CD4-positive, CD25-positive, alpha-beta regulatory T cell (primary cell): ENCODE results near the gene ECM1. TPM values are rescaled to one million over a fixed set of nuclear protein-coding genes. Genes with fewer than 3 reads are reported as not detected.

ENCODE experiments used
- ATAC-seq, 2 donors: fragments of 150-1000 bp; cut with Tn5 transposase; one replicate each; pipeline ENCODE4 v1.10.0; 2021; ENCODE audit warnings: low read depth in 2 of 2, moderate number of reproducible peaks in 2 of 2, moderate library complexity in 1 of 2
- DNase-seq, 3 donors: peaks; one replicate each; pipeline versions ENCODE4 v3.0.0 to v3.0.0-alpha.2; 2012 to 2022; ENCODE audit warnings: mixed read lengths in 1 of 3
- H3K27ac ChIP-seq: one replicate; pipeline ENCODE4 v1.7.0; 2013; ENCODE audit warnings: mild to moderate bottlenecking, low read length; ENCODE audit not compliant: insufficient read depth, poor library complexity, severe bottlenecking
- H3K27me3 ChIP-seq: one replicate; pipeline ENCODE4 v1.7.0; 2013; ENCODE audit warnings: low read length; ENCODE audit not compliant: control insufficient read depth, insufficient read depth
- H3K36me3 ChIP-seq: one replicate; pipeline ENCODE4 v1.7.0; 2013; ENCODE audit warnings: mild to moderate bottlenecking, low read length, moderate library complexity; ENCODE audit not compliant: control insufficient read depth, insufficient read depth
- H3K4me1 ChIP-seq: 2 replicates; pipeline ENCODE4 v1.7.0; 2013; ENCODE audit warnings: mild to moderate bottlenecking, low read length; ENCODE audit not compliant: insufficient read depth, control insufficient read depth, poor library complexity, severe bottlenecking
- H3K4me3 ChIP-seq: one replicate; pipeline ENCODE4 v1.7.0; 2013; ENCODE audit warnings: low read depth, mild to moderate bottlenecking, low read length, moderate library complexity
- H3K9me3 ChIP-seq, 2 experiments: 1 replicate in 1 of 2; 2 replicates in 1 of 2; pipeline ENCODE4 v1.7.0; 2013; ENCODE audit warnings: low read length in 2 of 2, mild to moderate bottlenecking in 1 of 2, moderate library complexity in 1 of 2; ENCODE audit not compliant: control insufficient read depth in 2 of 2
- H3K27ac Mint-ChIP-seq, 3 donors: one replicate each; pipeline ENCODE4 v1.8.0; 2020 to 2022; ENCODE audit warnings: mild to moderate bottlenecking in 3 of 3, mixed read lengths in 3 of 3, moderate library complexity in 2 of 3
- H3K27me3 Mint-ChIP-seq: one replicate; pipeline ENCODE4 v1.8.0; 2022; ENCODE audit warnings: mild to moderate bottlenecking, mixed read lengths
- H3K36me3 Mint-ChIP-seq: one replicate; pipeline ENCODE4 v1.8.0; 2020; ENCODE audit warnings: mixed read lengths
- H3K4me1 Mint-ChIP-seq, 4 donors: one replicate each; pipeline ENCODE4 v1.8.0; 2020 to 2022; ENCODE audit warnings: mixed read lengths in 4 of 4, mild to moderate bottlenecking in 1 of 4
- H3K4me3 Mint-ChIP-seq, 4 donors: one replicate each; pipeline ENCODE4 v1.8.0; 2020 to 2022; ENCODE audit warnings: mild to moderate bottlenecking in 4 of 4, mixed read lengths in 4 of 4, moderate library complexity in 3 of 4
- H3K9me3 Mint-ChIP-seq, 7 donors: one replicate each; pipeline ENCODE4 v1.8.0; 2020 to 2022; ENCODE audit warnings: mixed read lengths in 7 of 7, mild to moderate bottlenecking in 3 of 7, moderate library complexity in 2 of 7
- polyA plus RNA-seq, 4 donors: library from polyadenylated mRNA; unstranded; fragments of 300-500 nt; fragmentation: Illumina TruSeq; gene quantifications; one replicate each; pipeline ENCODE4 v1.2.3, GENCODE V29; 2021
- total RNA-seq: library from RNA; stranded (reverse); gene quantifications from one replicate; pipeline ENCODE4 v1.2.3, GENCODE V29; 2022

The ECM1 gene
- total and polyA plus RNA-seq, 5 donors from 2014 or later: 0.10 to 0.22 TPM; not detected in 3

DNA sequence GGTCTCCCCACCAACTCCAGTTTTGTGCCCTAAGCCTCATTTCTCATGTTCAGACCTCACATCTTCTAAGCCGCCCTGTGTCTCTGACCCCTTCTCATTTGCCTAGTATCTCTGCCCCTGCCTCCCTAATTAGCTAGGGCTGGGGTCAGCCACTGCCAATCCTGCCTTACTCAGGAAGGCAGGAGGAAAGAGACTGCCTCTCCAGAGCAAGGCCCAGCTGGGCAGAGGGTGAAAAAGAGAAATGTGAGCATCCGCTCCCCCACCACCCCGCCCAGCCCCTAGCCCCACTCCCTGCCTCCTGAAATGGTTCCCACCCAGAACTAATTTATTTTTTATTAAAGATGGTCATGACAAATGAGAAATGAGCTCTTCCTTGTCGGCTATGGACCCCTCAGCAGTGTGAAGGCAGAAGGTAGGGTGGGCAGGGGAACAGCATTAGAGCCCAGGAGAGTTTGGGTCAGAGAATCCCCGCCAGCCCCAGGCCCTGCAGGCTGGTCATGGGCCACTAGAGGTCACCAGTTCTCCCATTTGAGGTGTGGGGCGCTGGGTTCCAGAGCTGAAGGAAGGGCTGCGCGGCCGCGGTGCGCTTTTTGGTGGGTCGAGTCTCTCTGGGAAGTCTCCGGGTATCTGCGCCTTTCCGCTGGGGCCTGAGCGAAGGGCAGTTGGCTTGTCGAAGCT lies 52.8 kb downstream of the ECM1 start:
- Mint-ChIP-seq H3K36me3 (peaks cover 5% of the 10 kb centered on the region), H3K4me1 (peaks cover 12 to 52% (median 34%) of the 10 kb centered on the region in 4 donors), H3K4me3 (peak overlapping the region; percentile 88 to 100 (median 96)), H3K27me3 (no peaks in the 10 kb centered on the region), H3K9me3 (no peaks in the 10 kb centered on the region), H3K27ac (peak overlapping the region; percentile 99 to 100 (median 99))
- Histone ChIP-seq H3K4me1 (peaks cover 61% of the 10 kb centered on the region), H3K9me3 (no peaks in the 10 kb centered on the region), H3K4me3 (peak overlapping the region; percentile 90), H3K36me3 (peaks cover 2% of the 10 kb centered on the region), H3K27ac (peak overlapping the region; percentile 95), H3K27me3 (no peaks in the 10 kb centered on the region)
- ATAC-seq: peak; percentile 26 to 28
- peak; percentile 64 to 88 (median 71) for DNase-seq

- H3K27ac Mint-ChIP-seq: peak overlapping the region; percentile 99 to 100 (median 99)
- Histone ChIP-seq H3K9me3 (no peaks in the 10 kb centered on the region), H3K27ac (peak overlapping the region; percentile 95), H3K27me3 (no peaks in the 10 kb centered on the region), H3K4me3 (peak overlapping the region; percentile 90), H3K36me3 (no peaks in the 10 kb centered on the region), H3K4me1 (peaks cover 68% of the 10 kb centered on the region)
- ATAC-seq: peak; percentile 10 to 12
- no peaks in the 10 kb centered on the region for H3K27me3 Mint-ChIP-seq
- peak; percentile 51 to 82 (median 72) for DNase-seq
- H3K4me3 Mint-ChIP-seq: peak overlapping the region; percentile 88 to 100 (median 96)
- H3K36me3 Mint-ChIP-seq: peaks cover 5% of the 10 kb centered on the region
- H3K9me3 Mint-ChIP-seq: no peaks in the 10 kb centered on the region
- peaks cover 12 to 59% (median 35%) of the 10 kb centered on the region in 4 donors for H3K4me1 Mint-ChIP-seq
Observed at GRCh38 chr1:150561254-150561973, 53.5 kb downstream of the ECM1 start.

DNA sequence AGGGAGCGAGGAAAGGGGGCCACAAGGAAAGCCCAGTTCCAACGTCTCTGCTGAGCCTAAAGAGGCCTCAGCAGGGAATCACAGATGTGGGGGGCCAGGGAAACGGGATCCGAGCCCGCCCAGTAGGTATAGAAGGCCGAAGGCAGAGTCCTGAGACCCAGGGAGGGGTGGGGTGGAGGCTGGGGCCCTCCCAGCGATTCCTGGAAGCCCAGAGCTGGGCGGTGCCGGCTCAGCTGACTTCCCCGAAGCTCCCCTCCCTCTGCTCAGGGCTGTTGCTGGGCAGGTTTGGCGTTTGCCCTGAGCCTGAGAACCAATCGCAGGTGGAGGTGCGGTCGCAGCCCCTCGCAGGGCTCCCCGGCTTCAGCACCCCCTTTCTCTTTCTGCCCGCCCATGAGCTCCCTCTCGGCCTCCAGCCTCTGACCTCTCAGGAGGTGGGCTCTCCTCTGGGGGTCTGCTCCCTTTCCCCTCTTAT lies 54.1 kb downstream of the ECM1 start:
- H3K4me1 Mint-ChIP-seq: peaks cover 12 to 65% (median 39%) of the 10 kb centered on the region in 4 donors
- no peaks in the 10 kb centered on the region for H3K27me3 ChIP-seq
- H3K9me3 ChIP-seq: no peaks in the 10 kb centered on the region
- H3K4me3 Mint-ChIP-seq: peak overlapping the region; percentile 88 to 100 (median 96)
- H3K4me3 ChIP-seq: peak overlapping the region; percentile 90
- H3K36me3 ChIP-seq: no peaks in the 10 kb centered on the region
- DNase-seq (peak; percentile 70 to 96 (median 78)), ATAC-seq (peak; percentile 53 to 56)
- H3K27ac ChIP-seq: peak overlapping the region; percentile 95
- peak overlapping the region; percentile 99 to 100 (median 99) for H3K27ac Mint-ChIP-seq
- H3K9me3 Mint-ChIP-seq: no peaks in the 10 kb centered on the region
- H3K36me3 Mint-ChIP-seq: peaks cover 5% of the 10 kb centered on the region
- no peaks in the 10 kb centered on the region for H3K27me3 Mint-ChIP-seq
- peaks cover 74% of the 10 kb centered on the region for H3K4me1 ChIP-seq

DNA sequence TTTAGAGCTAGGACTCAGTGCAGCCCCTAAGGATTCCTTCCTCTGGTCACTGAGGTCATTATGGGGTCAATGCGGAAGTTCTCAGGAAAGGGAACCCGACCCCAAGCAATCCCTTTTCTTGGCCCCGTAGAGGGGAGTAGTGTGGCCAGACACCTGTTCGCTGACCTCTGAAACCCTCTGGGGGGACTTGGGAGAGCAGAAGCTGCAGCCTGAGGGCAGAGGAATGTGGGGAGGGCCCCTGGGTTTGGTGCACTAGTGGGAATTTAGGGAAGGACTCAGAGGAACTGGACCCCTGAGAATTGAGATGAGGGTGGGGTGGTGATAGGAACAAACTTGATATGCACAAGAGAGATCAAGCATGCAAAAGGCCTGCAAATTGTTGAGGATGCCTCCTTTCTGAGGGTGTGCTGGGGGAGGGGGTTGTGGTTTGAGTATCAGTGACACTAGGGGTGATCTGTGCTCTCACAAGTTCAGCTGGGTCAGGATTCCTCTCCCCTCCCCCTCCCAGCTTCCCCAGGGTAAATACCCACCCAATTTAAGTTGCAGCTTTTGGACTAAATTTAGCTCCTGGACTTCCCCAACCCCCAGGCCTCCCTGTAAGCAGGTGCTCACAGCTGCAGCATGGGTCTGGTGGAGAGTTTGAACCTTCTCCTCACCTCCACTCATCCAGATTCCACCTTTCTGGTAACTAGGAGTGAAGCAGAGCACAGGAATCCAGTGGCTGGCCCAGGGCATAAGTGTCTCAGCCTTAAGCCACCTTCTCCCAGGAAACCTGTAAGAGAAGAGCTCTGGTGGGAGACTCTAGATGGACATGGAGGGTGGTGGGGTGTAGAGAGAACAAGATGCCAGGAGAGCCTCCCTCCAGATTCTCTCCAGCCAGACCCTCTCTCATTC lies 54.8 kb downstream of the ECM1 start:
- Mint-ChIP-seq H3K4me3 (peak overlapping the region; percentile 88 to 100 (median 96)), H3K36me3 (peaks cover 5% of the 10 kb centered on the region), H3K4me1 (peaks cover 17 to 71% (median 46%) of the 10 kb centered on the region in 4 donors), H3K27ac (peak overlapping the region; percentile 99 to 100 (median 99)), H3K27me3 (no peaks in the 10 kb centered on the region), H3K9me3 (no peaks in the 10 kb centered on the region)
- Histone ChIP-seq H3K4me1 (peaks cover 81% of the 10 kb centered on the region), H3K9me3 (no peaks in the 10 kb centered on the region), H3K4me3 (peak overlapping the region; percentile 90), H3K36me3 (no peaks in the 10 kb centered on the region), H3K27ac (peak overlapping the region; percentile 95), H3K27me3 (no peaks in the 10 kb centered on the region)
- DNase-seq (peak; percentile 53 to 93 (median 65)), ATAC-seq (peak; percentile 5 to 8)

Other genes starting within 250 kb of the ECM1 start
- gene APH1A, start 239.1 kb upstream of the ECM1 start, total RNA-seq: 119 TPM
- gene APH1A, start 239.1 kb upstream of the ECM1 start, polyA plus RNA-seq: 10 to 100 TPM; 74.0 to 85.0 (median 76.9) TPM
- 4.6 TPM for gene C1orf54, start 235.3 kb upstream of the ECM1 start, total RNA-seq
- gene C1orf54, start 235.3 kb upstream of the ECM1 start, polyA plus RNA-seq: 1 to 10 TPM; 2.0 to 6.4 (median 3.5) TPM
- gene CIART, start 225.6 kb upstream of the ECM1 start, total RNA-seq: 2.2 TPM
- 1 to 10 TPM in 2 of 4 donors, under 1 TPM in 2; 0.56 to 1.3 (median 0.91) TPM for gene CIART, start 225.6 kb upstream of the ECM1 start, polyA plus RNA-seq
- gene MRPS21, start 214.2 kb upstream of the ECM1 start, total RNA-seq: 45.3 TPM
- 10 to 100 TPM; 76.9 to 89.4 (median 86.1) TPM for gene MRPS21, start 214.2 kb upstream of the ECM1 start, polyA plus RNA-seq
- 106 TPM for gene PRPF3, start 186.6 kb upstream of the ECM1 start, total RNA-seq
- gene PRPF3, start 186.6 kb upstream of the ECM1 start, polyA plus RNA-seq: 10 to 100 TPM; 13.4 to 19.7 (median 17.0) TPM
- 51.3 TPM for gene RPRD2, start 144.0 kb upstream of the ECM1 start, total RNA-seq
- 10 to 100 TPM; 24.0 to 34.0 (median 32.5) TPM for gene RPRD2, start 144.0 kb upstream of the ECM1 start, polyA plus RNA-seq
- 34.0 TPM for gene TARS2, start 20.7 kb upstream of the ECM1 start, total RNA-seq
- gene TARS2, start 20.7 kb upstream of the ECM1 start, polyA plus RNA-seq: 10 to 100 TPM; 28.6 to 36.6 (median 31.5) TPM
- gene FALEC, start 7.6 kb downstream of the ECM1 start, total RNA-seq: not detected
- under 1 TPM in 1 of 4 donors, not detected in 3; 0.42 TPM for gene FALEC, start 7.6 kb downstream of the ECM1 start, polyA plus RNA-seq
- gene ADAMTSL4, start 41.3 kb downstream of the ECM1 start, total RNA-seq: 0.12 TPM
- under 1 TPM in 1 of 4 donors, not detected in 3; 0.22 TPM for gene ADAMTSL4, start 41.3 kb downstream of the ECM1 start, polyA plus RNA-seq
- gene MCL1, start 71.5 kb downstream of the ECM1 start, total RNA-seq: 764 TPM
- gene MCL1, start 71.5 kb downstream of the ECM1 start, polyA plus RNA-seq: 100 to 1,000 TPM; 167 to 209 (median 178) TPM
- gene ENSA, start 121.5 kb downstream of the ECM1 start, total RNA-seq: 169 TPM
- gene ENSA, start 121.5 kb downstream of the ECM1 start, polyA plus RNA-seq: 10 to 100 TPM; 41.2 to 61.9 (median 52.4) TPM
- gene GOLPH3L, start 189.0 kb downstream of the ECM1 start, total RNA-seq: 8.6 TPM
- 10 to 100 TPM; 19.7 to 30.0 (median 24.9) TPM for gene GOLPH3L, start 189.0 kb downstream of the ECM1 start, polyA plus RNA-seq
- gene HORMAD1, start 212.8 kb downstream of the ECM1 start, total RNA-seq: not detected
- not detected for gene HORMAD1, start 212.8 kb downstream of the ECM1 start, polyA plus RNA-seq